NCI-H2196 (cell line): ENCODE data around the gene CCP110.

Experiments used
- DNase-seq: peaks from one replicate; lab custom pipeline; 2025; ENCODE audit not compliant: unreplicated experiment; lab: John Stamatoyannopoulos, UW

CCP110 gene

DNA sequence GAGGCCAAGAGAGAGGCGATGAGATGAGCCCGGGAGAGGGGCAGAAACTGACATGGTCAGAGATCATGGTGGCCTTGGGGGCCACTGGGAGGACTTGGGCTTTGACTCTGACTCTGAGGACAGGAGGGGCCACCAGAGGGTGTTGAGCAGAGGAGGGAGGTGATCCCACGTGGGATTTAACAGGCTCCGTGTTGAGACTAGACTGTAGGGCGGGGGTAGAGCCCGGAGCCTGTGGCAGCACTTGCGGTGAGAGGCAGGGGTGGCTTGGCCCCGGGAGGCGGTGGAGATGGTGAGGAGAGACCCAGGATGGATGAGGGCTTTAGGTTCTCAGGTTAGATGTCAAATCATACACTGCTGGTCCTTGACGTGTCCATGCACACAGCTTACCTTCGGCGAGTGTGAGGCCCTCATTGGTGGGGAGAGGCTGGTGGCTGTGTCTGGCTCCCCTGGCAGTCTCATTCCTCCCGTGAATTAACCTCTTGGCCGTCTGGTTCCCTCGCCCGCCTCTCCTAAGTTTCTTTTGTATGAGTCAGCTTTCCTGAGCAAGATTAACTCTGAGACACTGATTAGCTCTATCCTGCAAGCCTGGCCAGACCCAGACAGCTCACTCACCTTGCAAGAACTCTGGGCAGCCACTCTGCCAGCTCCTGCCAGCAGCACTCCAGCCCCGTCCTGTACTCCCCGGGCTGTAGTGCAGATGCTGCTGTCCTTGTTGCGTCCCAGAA is 71.5 kb downstream of the CCP110 start:
- no peak for DNase-seq

DNA sequence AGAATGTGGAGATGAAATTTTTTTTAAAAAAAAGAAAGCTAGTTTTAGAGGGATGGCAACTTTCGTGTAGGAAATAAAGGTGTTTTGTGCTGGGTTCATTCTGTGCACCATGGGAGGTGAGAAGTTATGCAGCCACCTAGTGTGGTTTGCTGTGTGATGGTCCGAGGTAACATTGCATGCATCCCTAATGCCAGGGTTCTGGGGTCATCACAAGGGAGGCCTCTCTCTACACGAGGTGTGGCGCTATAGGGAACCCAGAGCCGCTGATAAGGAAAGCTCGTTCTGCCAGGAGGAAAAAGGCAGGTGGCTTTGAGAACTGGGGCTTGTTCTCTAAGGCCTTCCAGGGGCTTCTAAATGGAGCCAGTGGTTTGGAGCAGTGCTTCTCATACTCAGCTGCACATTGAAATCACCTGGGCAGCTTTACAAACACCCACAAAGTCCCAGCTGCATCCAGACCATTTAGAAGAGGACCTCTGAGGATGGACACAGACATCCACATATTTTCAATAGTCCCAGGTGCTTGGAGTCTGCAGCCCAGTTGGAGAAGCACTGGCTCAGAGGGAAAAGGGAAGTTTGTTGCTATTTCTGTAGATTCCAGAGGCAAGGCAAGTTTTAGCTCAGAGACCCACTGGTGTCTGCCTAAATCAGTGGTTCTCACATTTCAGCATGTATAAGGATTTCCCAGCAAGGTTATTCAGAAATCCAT is 75.2 kb downstream of the CCP110 start:
- DNase-seq, result no peak

DNA sequence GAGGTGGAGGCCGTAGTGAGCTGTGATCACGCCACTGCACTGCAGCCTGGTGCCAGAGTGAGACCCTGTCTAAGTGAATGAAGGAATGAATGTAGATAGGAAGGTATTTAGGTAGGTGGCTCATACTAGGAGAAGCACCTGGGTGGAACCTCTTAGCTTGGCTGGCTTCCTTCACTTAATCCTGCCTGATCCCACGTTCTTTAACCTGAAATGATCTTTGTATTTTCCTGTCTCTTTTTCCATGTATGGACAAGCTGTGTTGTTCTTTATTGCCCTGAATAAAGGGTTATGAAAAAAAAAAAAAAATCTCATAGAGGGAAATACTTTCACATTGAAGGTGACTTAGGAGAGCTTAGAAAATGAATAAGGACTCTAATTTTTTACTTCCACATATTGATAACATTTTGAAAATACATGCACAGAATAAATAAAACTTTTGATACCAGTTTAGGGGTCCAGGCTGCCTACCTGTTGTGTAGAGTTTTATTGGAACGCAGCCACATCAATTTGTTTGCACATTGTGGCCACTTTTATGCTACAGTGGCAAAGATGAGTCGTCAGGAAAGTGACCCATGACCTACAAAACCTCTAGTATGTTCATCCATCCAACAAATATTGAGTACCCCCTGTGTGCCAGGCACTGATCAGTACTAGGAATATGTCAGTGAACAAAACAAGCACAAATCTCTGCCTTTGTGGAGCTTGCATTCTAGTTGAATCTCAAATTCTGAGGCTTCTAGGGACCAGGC is 76.4 kb downstream of the CCP110 start:
- DNase-seq, result no peak

DNA sequence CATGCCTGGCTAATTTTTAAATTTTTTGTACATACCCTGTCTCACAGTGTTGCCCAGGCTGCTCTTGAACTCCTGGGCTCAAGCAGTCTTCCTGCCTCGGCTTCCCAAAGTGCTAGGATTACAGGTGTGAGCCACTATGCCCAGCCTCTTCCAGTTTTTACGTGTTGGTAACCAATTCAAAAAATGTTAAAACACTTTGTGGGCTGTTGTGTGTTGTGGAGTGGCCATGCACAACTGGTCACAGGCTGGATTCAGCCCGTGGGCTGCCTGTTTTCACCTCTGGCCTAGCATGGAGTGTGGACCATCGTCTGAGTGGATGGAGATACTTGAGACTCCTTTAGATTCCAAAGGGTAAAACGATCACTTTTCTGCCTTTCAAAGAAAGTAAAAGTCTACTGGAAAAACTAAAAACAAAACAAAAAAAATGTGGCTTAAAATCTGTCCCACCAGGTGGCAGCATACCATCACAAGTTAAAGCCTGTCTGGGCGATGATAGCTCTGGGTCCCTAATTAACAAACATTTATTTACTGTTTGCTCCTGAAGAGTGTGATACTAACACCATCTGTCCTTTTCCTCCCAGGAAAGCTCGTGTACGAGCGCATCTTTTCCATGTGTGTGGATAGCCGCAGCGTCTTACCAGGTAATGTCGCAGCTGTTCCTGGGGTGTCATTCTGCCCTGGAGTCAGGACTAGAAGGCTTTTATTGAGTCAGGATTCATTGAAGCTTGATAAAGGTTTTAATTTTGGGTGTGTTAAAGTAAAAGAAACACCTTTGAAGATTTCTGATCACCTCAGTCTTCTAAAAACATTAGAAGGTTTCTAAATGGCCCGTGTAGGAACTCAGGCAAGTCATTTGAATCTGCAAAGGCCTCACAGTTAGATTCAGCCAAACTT is 77.6 kb downstream of the CCP110 start:
- peak; percentile 55 for DNase-seq
